NCI-H82 treated with DMSO at 0.1 percent for 48 hours (cell line): ENCODE measurements around the gene RPTOR.

Source experiments
- DNase-seq: peaks from one replicate; lab custom pipeline; 2025; ENCODE audit not compliant: unreplicated experiment; lab: John Stamatoyannopoulos, UW

RPTOR gene

GRCh38 chr17:80998118-80998747 is 453.6 kb downstream of the RPTOR start:
- no peak for DNase-seq

GRCh38 chr17:80998748-80999535 is 454.3 kb downstream of the RPTOR start:
- DNase-seq, result no peak

DNA sequence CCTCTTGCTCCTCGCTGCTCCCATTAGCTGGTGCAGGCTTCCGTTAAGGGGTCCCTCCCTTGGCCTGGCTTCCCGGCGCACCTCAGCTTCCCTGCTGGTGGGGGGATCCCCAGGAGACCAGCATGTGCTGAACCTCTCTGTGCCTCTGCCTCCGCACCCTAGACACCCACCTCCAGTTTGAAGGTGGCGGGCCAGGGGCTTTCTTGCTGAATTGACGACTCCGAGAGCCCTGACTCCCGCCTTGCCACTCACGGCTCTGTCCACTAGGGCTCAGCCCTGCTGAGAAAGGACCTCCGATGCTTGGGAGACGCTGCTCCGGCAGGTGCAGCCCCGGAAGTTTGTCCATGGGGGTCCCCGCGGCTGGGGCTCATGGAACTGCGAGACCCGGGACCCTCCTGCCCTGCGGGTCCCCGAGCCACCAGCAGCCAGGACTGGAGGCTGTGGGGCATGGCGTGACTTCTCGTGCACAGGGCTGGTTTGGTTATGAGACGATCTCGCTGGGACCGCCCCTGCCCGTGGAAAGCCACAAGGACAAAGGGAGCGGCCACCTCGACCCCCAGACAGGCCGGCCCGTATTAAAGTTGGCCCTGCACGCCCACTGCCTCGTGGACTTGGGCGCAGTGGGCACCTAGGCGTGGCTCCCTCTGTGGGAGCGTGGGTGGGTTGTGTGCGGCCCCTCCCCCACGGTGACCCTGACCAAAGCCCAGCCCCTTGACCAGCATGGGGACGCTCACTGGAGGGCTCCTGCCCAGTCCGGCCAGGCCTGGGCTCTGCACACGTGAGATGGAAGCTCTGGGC is 455.1 kb downstream of the RPTOR start:
- DNase-seq, result no peak

DNA sequence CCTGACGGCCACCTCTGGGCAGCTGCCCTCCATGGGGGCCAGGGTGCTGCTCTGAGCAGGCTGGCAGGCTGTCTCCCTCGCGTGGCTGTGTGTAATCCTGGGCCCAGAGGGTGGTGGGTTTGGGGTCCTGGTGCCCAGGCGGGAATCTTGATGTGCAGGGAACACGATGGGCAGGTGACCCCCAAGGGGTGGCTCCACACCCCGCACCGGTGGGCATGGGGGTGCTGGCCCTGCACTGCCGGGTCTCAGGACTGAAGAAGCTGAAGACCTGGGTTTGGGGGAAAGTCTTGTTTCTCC is 455.6 kb downstream of the RPTOR start:
- DNase-seq, result no peak

DNA sequence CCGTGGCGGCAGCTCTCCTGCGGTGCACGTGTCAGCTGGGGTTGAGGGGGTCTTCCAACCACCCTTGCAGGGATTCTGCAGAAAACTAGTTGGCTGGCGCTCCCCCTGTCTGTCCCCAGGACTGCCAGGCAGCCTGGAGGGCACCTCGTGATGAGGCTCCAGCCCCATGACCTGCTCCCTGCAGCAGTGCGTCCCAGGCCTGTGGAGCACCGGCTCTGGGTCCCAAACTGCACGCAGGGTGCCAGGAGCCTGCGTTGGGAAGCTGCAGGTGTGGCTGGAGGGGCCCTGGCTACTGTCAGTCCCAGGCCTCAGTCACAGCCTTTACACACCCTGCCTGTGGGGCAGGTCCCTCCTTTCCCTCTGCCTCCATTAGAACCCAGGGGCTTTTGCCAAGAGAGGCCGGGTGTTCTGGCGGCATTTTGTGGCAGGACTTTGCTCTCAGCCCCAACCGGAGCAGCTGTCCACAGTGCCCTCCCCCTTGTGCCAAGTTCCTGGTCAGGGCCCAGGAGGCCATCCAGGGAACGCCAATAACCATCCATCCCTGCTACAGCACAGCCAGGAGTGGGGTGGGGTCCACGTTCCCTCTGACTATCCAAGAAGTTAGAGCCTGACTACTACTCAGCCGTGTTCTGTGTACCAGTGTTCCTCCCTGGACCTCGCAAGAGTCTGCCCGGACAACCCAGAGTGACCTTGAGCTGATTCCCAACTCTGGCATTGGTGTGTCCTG is 456.2 kb downstream of the RPTOR start:
- DNase-seq, result no peak

DNA sequence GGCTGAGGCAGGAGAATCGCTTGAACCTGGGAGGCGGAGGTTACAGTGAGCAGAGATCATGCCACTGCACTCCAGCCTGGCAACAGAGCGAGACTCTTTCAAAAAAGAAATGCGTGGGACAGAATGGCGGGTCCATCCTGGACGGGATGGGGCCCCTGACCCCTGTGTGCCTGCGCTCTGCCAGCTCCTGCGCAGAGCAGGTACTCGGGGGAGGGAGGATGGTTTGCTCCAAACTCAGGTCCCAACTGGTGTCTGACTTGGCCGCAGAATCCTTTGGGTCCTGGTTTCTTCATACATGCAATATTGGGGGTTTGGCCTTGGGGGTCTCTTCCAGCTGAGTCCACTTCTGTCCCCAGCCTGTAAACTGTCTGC is 457.4 kb downstream of the RPTOR start:
- DNase-seq, result no peak

DNA sequence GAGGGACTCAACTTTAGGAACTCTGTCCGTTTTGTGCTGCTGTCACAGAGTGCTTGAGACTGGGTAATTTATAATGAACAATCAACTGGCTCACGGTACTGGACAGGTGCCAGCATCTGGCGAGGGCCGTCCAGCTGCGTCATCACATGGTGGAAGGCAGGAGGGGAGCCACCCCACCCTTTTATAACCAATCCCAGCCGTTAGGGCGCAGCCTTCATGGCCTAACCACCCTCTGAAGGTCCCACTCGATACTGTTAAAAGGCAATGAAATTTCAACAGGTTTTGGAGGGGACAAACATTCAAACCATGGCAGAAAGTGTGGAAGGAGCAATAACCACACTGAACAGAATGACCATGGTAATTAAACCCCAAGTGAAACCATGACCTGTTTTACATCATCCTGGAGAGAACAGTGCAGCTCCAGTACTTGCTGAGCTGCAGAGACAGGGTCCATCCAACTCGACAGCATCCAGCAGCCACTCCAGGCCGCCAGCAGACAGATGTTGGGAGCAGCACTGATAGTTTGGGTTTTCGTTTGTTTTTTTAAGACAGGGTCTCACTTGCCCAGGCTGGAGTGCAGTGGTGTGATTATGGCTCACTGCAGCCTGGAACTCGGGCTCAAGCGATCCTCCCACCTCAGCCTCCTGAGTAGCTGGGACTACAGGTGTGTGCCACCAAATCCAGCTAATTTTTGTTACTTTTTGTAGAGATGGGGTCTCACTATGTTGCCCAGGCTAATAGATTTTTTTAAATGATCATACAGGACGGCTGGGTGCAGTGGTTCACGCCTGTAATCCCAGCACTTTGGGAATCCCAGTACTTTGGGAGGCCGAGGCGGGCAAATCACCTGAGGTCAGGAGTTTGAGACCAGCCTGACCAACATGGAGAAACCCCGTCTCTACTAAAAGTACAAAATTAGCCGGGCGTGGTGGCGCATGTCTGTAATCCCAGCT is 458.0 kb downstream of the RPTOR start:
- DNase-seq, result no peak

DNA sequence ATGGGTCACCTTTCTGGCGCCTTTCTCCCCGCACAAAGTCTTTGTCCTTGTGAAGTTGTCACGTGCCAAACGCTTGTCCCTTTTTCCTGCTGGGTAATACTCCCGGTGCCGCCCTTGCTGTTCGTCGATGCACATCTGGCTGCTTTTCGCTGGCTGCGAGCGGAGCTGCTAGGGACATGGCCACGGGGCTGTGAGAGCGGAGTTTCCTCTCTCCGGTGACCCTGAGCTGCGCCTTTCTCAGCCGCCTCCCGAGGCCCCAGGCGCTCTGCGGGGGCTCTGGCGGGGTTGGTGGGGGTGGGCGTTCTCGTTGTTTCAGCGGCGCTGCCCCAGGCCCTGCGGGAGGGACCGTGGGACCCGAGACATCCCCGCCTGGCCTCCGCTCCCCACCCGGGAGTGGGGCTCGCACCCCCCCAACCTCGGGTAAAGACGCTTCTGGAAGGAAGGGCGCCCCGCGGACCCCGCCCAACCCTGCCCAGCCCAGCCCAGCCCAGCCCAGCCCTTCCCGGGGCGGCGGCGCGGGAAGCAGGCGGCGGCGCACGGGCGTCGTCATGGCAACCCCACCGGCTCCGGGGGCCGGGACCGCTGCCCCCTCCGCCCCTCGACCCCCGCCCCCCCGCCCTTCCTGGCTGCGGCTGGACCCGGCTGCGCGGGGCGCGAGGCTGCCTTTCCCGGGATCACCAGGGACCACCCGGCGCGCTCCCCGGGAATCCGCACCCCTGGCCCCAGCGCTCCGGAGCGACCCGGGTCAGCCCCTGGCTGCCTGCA is 459.3 kb downstream of the RPTOR start:
- DNase-seq, result no peak

GRCh38 chr17:81006891-81007290 is 462.3 kb downstream of the RPTOR start:
- DNase-seq, result no peak

GRCh38 chr17:81008140-81008539 is 463.5 kb downstream of the RPTOR start:
- DNase-seq, result no peak

GRCh38 chr17:81009136-81009535 is 464.5 kb downstream of the RPTOR start:
- DNase-seq, result no peak

- no peak for DNase-seq
Observed at GRCh38 chr17:81010935-81011334, 466.3 kb downstream of the RPTOR start.

DNA sequence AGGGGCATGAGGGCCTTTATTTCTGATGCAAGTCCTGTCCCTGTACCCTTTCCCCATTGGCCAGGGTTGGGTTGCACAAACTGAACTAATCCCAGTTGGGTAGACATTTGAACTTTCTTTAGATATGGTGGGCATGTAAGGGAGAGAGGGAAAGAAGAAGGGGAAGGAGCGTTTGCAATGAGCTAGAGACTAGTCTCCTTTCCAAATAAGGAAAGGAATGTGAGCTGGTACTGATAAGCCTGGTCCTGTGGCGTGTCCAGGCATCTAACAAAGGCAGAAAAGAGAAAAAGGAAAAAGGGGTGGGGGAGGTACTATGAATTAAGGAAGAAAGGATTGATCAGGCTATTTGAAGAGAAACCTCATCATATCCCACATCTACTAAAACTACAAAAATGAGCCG is 467.3 kb downstream of the RPTOR start:
- DNase-seq, result no peak

DNA sequence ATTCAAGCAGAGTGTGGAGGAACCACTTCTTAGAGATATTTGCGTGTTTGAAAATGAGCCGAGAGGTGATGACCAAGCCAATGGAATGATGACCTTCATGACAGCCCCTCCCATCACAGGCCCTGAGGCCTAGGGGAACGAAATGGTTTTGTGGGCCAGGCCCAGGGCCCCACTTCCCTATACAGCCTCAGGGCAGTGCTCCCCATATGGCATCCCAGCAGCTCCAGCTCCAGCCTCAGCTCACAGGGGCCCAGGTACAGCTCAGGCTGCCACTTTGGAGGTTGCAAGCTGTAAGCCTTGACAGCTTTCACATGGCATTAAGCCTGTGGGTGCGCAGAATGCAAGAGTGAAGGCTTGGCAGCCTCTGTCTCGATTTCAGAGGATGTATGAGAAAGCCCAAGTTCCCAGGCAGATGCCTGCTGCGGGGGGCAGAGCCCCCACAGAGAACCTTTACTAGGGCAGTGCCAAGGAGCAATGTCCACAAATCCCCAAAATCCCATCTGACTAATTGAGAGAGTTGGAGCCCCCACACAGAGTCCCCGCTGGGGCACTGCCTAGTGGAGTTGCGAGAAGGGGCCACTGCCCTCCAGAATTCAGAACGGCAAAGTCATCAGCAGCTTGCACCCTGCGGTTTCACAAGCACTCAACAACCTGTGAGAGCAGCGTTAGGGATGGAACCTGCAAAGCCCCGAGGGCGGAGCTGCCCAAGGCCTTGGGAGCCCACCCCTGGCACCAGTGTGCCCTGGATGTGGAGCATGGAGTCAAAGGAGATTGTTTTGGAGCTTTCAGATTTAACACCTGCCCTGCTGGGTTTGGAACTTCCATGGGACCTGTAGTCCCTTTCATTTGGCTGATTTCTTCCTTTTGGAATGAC is 468.2 kb downstream of the RPTOR start:
- no peak for DNase-seq

DNA sequence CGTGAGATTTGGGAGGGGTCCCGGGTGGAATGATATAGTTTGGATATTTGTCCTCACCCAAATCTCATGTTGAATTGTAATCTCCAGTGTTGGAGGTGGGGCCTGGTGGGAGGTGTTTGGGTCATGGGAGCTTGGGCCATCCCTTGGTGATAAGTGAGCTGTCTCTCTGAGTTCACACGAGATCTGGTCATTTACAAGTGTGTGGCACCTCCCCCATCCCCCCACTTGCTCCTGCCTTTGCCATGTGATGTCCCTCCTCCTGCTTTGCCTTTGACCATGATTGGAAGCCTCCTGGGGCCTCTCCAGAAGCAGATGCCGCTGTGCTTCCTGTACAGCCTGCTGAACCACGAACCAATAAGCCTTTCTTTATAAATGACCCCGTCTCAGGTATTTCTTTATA is 469.0 kb downstream of the RPTOR start:
- no peak for DNase-seq

GRCh38 chr17:81015136-81015535 is 470.5 kb downstream of the RPTOR start:
- no peak for DNase-seq
